Embryonic facial prominence (tissue), 1 donor: Measurements from ENCODE around the gene TSHZ2.

Experiments used
- DNase-seq: peaks from one replicate; pipeline ENCODE4 v3.0.0-alpha.2; 2016; ENCODE audit errors: extremely low spot score

Gene TSHZ2

DNA sequence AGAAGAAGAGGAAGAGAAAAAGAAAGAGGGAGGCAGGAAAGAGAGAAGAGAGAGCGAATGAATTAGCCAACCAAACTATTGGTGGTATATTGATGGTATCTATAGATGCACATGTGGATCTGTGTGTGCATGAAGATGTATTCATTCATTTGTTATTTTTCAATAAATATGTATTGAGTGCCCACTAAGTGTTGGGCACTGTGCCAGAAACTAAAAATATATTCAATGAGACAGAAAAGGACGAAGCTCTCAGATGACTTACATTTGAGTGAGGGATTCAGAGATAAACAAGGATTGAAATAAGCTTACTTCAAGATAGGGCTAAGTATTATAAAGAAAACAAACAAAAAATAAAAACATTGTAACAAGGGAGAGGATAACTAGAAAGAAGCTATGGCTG is 154.9 kb downstream of the TSHZ2 start:
- no peak for DNase-seq

DNA sequence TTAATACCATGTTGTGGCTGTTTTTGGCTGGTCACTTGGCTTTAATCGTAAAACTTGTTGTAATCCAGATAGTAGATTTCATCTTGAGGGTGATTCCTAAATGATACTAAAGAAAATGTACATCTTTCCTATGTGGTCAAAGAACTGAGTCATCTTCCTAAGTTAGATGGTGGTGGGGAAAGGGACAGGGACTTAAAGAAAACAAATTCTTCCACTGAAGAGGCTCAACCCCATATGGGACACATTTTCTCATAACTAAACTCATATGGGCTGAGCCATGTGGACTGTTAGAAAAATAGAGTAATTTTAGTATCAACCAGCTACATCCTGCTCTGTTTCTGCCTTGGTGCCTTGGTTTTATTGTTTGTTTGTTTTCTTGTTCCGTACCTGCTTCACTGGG is 155.8 kb downstream of the TSHZ2 start:
- no peak for DNase-seq

DNA sequence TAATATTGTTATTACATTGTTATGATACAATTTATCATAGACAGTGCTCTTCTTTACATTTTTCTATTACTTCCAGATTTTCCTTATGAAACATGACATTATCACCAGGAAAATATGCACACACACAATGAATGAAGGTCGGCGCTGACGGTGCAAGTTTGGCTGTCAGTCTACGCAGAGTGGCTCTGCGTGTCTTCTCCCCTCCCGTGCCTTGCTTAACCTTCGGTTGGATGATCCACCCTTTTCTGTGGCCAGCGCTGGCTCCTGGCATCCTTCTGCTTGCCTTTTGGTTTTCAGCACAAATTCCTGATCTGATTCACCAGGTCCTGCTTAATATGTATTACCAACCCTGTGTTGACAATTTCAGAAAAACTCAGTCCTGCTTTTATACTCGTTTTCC is 157.4 kb downstream of the TSHZ2 start:
- no peak for DNase-seq

DNA sequence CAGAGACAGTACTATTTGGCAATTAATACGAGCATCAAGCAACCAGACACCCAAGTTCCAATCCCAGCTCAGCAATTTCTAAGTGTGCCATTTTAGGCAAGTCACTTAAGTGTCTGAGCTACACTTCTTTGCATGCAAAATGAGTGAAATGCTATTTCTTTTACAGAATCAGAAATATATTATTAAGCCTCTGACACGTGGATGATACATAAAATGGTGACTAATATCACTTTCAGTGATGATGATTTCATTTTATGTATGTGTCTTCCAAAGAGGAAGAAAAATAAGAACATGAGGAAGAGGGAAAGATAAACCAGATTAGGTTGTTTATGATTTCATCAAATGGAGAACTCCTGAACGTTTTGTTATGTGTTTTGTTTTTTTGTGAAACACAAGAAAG is 158.6 kb downstream of the TSHZ2 start:
- DNase-seq = no peak

DNA sequence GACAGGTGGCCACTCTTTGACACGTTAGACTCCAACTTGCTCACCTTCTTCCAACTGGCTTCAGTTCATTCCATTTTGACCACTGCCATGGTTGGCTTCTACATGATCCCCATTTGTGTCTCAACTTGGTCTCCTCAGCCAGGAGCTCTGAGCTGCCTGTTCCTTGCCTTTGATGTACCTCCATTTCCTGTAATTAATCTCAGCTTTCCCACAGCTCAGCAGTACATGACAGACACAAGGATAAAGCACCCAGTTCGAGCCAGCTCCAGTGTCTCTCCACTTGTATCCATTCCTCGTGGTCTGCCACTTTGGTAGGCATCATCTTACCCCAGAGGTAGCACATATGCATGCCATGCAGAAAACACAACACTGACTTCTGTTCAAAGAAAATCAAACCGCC is 161.0 kb downstream of the TSHZ2 start:
- no peak for DNase-seq

DNA sequence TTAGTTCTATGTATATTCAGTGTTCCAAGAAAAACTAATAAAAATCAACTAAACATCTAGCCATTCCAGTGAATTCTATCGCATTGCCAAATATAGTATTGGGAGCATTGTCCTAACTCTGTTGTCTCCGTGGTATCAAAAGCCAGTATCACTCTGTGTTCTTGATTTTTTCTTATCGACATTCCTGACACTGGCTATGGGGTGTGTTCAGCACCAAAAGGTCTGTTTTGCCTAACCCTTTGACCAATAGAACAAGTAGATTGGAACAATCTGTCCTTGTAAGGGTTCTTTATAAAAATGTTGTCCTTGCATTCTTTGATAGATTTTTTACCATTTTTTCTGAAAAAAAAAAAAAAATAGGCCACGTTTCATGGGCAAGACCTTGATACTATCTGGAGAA is 161.5 kb downstream of the TSHZ2 start:
- no peak for DNase-seq

DNA sequence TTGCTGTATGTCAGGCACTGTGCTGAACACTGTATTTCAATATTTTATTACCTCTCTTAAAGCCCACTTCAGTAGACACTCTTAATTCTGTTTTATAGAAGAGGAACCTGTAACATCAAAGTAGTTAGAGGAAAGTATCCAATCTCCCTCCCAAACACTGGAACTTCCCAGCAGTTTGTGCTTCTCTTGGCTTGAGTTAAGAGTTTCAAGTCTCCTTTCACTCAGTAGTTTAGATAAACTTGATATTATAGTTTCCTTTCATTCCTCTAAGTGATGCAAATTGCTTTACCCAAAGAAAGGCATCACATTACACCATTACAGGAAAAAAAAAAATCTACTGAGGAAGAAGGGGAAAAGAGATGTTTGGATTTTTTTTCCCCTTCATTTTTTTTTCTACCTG is 164.3 kb downstream of the TSHZ2 start:
- no peak for DNase-seq

DNA sequence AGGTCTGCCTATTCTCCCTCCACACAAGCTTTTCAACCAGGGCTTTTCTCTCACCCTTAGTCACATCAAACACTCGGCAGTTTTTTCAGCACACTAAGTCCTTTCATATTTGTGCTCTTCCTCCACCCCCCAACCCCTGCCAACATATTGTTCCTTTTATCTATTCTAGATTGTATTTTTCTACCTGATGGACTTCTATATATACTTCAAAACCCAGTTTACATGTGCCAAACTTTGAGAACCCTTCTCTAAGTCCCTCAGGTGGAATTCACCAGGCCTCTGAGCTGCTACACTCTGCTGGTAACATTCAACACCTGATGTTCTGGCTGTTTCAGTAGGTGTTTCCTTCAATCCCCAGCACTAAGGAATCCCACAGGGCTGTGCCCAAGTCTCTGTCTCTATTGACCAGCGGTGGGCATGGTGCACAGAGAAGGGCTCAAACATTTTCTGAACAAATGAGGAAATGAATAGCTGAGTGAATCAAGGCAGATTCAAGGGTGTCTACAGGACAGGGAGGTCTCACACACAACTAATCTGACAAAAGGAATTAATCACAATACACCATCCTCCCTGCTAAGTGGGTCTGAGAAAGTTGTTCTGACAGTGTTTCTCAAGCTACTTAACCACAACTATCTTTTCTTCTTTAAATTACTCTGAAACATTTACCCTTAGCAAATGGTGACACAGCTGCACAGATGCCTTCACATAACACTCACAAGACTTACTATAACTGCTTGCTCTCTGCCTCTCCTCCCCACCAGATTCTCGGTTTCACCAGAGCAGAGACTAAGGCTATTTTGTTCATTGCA is 166.5 kb downstream of the TSHZ2 start:
- DNase-seq = no peak

DNA sequence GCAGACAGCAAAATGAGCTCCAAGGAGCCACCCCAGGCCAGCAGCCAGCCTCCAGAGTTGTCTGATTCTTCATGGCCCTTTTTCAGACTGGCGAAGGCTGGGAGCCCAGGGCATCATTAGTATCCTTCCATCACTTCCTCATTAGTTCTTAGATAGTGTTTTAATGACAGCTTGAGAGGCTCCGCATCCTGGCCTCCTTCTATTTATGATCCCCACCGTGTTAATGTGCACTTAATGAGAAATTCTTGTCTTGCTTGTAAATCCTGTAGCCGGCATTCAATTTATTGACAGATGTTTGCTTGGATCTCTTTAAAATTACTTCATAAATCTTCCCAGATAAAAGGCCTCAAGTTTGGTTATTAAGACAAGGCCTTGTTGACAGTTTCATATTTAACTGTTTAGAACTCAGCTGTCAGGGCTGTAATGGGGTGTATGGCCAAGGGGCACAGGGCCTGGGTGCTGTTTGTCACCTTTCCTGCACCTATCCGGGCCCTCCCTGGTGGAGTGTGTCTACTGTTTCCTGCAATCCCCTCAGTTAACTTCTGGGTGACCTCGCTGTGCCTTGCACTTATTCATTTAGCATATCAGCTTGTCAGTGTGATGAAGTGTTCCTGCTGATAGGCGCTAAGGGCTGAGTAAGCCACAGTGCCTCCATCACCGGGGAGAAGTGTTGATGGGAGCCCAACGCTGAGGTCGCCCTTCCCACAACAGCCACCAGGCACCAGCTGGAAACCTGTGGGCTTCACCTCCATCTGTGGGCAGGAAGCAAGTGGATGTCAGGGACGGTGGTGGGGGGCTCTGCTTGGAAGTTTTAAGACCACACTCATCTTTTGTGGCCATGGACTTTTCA is 169.3 kb downstream of the TSHZ2 start:
- no peak for DNase-seq

DNA sequence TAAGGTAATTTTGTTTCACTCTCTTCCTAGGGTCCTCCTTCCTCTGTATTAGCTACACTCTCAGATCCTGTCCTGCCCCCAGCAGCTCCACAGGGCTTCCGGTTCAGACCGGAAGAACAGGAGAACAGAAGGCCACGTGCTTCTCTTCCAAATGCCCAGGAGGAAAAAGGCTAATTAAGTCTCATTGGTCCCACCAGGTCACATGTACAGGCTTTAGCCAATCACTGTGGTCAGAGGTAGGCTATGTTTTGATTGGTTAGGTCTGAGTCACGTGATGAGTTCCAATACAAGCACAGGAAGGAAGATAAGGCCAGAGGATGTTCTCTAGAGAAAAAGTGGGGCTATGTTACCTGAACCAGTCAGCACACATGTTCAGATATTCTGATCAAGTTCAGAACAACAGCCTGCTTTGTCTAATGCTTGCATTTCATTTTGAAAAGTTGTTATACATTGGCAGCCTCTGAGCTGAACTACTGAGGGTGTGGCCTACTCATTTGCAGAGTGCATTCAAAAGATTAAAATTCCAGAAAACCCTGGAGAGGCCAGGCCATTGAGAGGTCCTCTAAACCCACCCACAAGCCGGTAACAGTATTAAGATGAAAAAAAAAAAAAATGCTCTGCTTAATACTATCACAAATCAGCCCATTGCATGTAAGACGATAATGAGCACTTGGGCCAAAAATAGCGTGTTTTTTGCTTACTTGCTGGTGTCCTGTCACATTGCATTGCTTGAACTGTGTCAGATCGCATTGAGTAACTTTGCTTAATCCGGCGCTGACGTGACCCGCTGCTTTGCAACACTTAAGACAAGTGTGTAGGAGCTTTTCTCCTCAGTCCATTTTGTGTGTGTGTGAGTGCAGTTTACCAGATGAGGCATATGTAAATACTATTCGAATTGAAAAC is 170.3 kb downstream of the TSHZ2 start:
- no peak for DNase-seq

DNA sequence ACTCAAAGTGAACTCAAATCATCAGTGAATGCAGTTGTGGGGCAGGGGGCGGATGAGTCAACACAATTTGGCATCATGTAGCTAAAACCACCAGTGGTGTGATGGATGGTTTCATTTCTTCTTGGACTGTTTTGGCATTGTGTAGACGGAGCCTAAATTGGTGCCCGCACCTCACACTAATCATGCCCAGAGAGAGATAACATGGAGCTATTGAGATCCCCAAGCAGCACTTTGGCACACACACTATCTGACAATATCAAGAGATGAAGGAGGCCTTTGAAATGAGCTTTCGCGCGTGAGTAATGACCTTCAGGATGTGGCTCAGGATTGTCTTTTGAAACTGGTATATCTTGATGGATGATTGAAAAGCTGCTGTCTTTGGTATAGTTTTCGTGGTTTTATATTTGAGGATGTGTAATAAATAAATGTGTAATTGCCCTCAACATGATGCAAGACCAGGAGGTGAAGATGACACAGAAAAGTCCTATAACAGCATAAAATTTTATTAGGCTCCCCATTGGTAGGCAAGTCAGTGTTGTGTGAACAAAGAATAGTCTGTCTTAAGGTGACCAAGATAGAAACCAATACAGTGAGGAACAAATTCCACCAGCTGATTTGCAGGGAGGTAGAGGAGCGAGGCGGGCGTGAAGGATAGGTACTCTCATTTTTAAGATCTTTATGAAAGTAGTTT is 174.2 kb downstream of the TSHZ2 start:
- DNase-seq = no peak

DNA sequence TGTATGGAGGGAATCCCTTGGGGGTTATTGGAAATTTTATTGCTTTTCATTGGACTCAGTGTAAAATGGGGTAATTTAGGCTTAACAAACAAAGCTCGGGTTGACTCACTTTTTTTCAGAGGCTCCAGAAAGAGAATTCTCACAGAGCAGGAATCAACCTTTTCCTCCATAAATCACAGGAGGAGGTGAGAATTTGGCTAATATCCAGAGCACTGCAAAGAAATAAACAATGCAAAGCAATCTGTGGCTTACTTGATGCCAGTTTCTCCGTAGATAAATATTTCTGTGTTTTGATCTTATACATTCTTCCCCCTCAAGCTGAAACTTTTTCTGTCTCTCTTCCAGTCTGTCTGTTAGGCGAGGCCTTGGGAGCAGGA is 176.6 kb downstream of the TSHZ2 start:
- DNase-seq = no peak

DNA sequence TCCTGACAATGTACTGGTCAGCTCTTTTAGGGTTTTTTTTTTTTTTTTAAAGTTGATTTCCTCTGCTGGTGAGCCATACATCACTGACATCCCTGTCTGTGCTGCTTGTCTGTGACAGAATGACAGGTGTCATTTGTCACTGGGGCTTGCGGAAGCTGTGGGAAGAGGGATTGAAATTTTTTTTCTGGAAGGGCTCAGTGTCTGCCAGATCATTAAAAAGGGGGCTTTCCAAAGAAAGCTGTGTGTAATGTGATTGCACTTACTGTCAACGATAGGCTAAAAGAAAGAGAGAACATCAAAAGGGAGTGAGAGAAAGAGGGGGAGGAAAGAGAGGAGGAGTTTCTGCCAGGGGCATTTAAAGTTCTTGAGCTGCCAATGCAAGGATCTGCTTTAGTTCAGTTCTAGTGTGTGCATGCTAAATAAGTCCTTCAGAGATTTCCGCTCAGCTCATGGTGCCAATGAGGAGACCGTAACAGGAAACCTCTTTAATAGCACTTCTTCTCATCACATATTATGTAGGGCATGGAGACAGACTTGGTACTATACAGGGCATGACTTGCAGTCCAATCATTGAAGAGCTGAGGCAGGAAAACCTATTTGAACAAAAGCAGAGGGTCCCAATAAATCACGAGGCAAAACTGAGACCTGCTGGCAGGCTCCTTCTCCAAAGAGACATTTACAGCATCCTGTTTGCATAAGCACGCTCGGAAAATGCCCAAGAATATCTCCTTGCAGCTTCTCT is 177.2 kb downstream of the TSHZ2 start:
- no peak for DNase-seq

DNA sequence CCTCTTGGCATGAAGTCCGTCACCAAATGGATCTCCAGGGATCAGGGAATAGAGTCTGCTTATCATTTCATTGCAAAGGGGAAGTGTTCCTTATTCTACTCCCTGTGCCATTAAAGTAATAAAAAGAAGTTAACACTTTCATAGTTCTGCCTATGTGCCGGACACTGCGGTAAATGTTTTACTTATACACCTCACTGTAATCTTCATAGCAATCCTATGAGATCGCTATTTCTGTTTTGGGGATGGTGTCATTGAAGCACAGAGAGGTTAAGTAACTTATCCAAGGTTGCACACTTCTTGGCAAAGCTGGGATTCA is 177.7 kb downstream of the TSHZ2 start:
- no peak for DNase-seq

DNA sequence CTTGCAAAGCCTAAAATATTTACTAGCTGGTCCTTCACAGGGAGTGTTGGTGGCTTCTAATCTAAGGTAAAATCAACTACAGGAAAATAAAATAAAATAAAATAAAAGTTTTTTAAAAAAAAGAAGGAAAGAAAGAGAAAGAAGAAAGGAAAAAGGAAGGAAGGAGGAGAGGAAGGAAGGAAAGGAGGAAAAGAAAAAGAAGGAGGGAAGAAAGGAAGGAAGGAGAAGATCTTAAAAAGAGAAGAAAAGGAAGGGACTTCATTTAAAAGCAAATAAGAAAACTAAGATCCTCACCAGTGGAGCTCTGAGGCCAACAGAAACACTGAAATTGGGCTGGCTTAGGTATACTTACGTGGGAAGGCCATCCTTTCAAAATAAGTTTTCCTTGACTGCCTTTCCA is 178.4 kb downstream of the TSHZ2 start:
- DNase-seq = no peak

DNA sequence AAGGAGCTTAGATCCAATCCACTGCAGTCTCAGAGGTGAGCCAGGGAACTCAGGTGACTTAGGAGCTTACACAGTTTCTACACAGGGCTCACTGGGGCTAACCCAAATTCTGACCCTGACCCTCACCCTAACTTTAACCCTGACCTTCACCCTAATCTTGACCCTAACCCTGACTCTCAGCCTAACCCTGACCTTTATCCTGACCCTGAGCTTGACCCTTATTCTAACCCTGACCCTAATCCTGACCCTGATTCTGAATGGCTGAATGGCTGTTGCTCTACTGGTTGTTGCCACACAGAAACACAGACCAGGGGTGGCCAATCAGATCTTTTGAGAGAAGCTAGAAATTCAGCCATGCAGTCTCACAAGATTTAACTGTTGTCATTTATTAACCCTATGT is 180.1 kb downstream of the TSHZ2 start:
- no peak for DNase-seq

DNA sequence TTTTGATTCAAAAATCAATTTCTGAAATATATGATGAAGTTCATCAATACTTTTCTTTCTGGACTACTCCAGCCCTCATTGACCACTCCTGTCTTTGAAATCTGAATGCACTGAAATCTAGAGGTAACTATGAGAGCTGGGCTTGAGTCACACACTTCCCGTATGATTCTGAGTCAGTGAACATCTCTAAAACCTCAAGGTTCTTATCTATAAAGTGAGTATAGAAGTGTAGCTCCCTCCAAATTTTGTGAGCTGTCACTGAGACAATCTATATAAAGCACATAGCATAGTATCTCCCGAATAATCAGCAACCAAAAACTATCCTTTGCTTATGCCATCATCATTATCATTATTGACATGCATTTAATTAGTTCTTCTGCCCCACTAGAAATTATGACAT is 182.4 kb downstream of the TSHZ2 start:
- DNase-seq = no peak

DNA sequence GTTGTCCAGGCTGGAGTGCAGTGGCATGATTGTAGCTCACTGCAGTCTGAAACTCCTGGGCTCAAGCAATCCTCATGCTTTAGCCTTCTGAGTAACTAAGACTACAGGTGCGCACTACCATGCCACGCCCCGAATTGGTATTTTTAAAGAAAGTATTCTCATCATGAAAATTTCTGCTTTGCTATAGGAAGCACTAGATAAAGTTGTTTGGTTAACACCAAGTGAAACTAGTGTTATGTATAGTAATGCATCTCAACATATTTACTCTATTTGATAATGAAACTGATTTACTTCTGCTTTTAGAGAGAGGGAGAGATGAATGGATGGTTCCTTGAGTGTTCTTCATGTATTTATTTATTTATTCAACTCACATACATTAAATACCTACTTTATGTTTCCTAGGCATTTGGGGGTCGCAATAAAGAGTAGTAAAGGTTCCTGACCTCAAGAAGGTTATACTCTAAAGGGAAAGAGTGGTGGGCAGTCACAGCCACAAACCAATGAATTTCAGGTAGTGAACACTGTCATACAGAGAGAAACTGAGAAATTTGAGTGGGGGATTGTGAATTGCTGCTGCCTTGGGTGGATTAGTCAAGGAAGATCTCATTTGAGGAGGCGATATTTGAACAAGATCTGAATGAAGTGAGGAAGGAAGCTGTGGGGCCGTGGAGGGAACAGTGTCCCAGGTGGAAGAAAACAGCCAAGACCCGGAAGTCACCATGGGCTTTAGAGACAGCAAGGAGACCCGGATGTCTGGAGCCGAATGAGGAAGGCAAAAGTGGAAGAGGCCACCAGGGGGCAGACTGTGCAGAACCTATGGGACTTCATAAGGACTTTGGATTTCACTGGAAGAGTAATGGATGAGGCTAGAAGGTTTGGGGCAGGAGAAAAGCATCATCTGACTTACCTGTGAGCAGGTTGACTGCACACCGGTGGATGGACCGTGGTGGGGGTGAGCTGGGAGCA is 185.6 kb downstream of the TSHZ2 start:
- DNase-seq = no peak

DNA sequence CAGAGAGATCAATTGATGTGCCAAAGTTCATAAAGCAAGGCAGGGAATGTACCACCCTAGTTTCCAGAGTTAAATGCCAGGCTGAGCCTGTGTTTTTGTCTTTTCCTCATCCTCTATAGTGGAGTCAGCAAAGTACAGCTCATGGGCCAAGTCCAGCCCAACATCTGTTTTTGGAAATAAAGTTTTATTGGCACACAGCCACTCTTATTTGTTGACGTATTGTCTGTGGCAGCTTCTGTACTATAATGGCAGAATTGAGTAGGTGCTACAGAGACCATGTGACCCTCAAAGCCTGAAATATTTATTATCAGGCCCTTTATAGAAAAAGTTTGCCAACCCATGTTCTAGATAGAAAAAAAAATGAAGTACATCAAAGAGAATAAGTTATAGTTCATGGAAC is 187.0 kb downstream of the TSHZ2 start:
- DNase-seq = no peak

DNA sequence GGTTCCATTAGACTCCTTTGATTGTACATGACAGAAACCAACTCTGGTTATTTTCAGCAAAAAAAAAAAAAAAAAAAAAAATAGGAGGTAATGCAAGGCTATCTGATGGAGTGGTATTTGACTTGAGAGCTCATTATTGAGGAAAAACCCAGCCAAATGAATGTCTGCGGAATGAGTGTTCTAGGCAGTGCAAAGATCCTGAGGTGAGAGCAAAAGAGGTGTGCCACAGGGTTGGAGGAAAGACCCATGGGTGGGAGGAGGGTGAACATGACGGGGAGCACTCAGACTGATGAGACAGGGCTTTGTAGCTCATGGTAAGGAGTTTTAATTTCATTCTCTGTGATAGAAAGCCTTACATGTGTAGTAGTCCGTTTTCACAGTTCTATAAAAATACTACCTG is 188.9 kb downstream of the TSHZ2 start:
- DNase-seq = no peak
